ENCODE measurements around the gene SLC8B1.

Gene SLC8B1

GRCh38 chr12:113251404-113252070 is 83.4 kb downstream of the SLC8B1 start:
- DNase-seq: no peak

GRCh38 chr12:113250045-113250444 is 84.9 kb downstream of the SLC8B1 start:
- Histone ChIP-seq H3K27me3 (ENCODE audit: insufficient read depth, low read depth, severe bottlenecking) (no peaks in the 10 kb centered on the region), H3K36me3 (no peaks in the 10 kb centered on the region), H3K4me3 (ENCODE audit: low read depth, low read length) (no peak overlapping the region), H3K9me3 (ENCODE audit: severe bottlenecking) (peaks cover 2% of the 10 kb centered on the region), H3K27ac (no peak overlapping the region)
- no peak for DNase-seq
- no peak for TF ChIP-seq CTCF (IDR thresholded peaks at IDR 0.05; ENCODE audit: low read depth, low read length)

More at GRCh38 chr12:113251404-113252070, 83.4 kb downstream of the SLC8B1 start:
- TF ChIP-seq CTCF (IDR thresholded peaks at IDR 0.05; ENCODE audit: low read depth, low read length): no peak
- Histone ChIP-seq H3K4me3 (ENCODE audit: low read depth, low read length) (no peak overlapping the region), H3K27ac (no peak overlapping the region), H3K36me3 (no peaks in the 10 kb centered on the region), H3K9me3 (ENCODE audit: severe bottlenecking) (peaks cover 2% of the 10 kb centered on the region), H3K27me3 (ENCODE audit: insufficient read depth, low read depth, severe bottlenecking) (no peaks in the 10 kb centered on the region)

GRCh38 chr12:113249546-113249945 is 85.4 kb downstream of the SLC8B1 start:
- Histone ChIP-seq H3K4me3 (ENCODE audit: low read depth, low read length) (no peak overlapping the region), H3K27me3 (ENCODE audit: insufficient read depth, low read depth, severe bottlenecking) (no peaks in the 10 kb centered on the region), H3K36me3 (no peaks in the 10 kb centered on the region), H3K27ac (no peak overlapping the region), H3K9me3 (ENCODE audit: severe bottlenecking) (peaks cover 2% of the 10 kb centered on the region)
- no peak for TF ChIP-seq CTCF (IDR thresholded peaks at IDR 0.05; ENCODE audit: low read depth, low read length)
- no peak for DNase-seq

- no peak for TF ChIP-seq CTCF (IDR thresholded peaks at IDR 0.05; ENCODE audit: low read depth, low read length)
- H3K36me3 ChIP-seq: no peaks in the 10 kb centered on the region
These were observed 86.0 kb downstream of the SLC8B1 start for GRCh38 chr12:113248842-113249435.

More at GRCh38 chr12:113248842-113249435, 86.0 kb downstream of the SLC8B1 start:
- Histone ChIP-seq H3K9me3 (ENCODE audit: severe bottlenecking) (peaks cover 2% of the 10 kb centered on the region), H3K27ac (no peak overlapping the region), H3K4me3 (ENCODE audit: low read depth, low read length) (no peak overlapping the region), H3K27me3 (ENCODE audit: insufficient read depth, low read depth, severe bottlenecking) (no peaks in the 10 kb centered on the region)
- no peak for DNase-seq
